Lower leg skin (tissue), 4 donors: ENCODE data around the gene ANXA10. TPM values are rescaled to one million over a fixed set of nuclear protein-coding genes. Genes with fewer than 3 reads are reported as not detected.
"Not testable (repeated sequence)": the region's sequence is repeated elsewhere in the genome, so short reads cannot be mapped to it uniquely, and the experiment has no call there.

ENCODE experiments used
- DNase-seq, 2 donors: peaks; one replicate each; pipeline ENCODE4 v3.0.0-alpha.2; 2019; ENCODE audit warnings: low spot score in 2 of 2
- H3K4me3 ChIP-seq: fragments of 200-600 bp; sonication (generic); 2 replicates; pipeline ENCODE4 v1.5.1; 2017; ENCODE audit warnings: mild to moderate bottlenecking, low read depth; ENCODE audit not compliant: poor library complexity, severe bottlenecking
- CTCF ChIP-seq, 3 donors: fragments of 450-650 bp; IDR thresholded peaks; one replicate each; pipeline ENCODE4 v1.5.1; 2016; ENCODE audit warnings: antibody characterized with exemption in 3 of 3, mild to moderate bottlenecking in 3 of 3, moderate library complexity in 2 of 3
- POLR2A ChIP-seq, 2 donors: fragments of 450-650 bp; IDR thresholded peaks; one replicate each; pipeline ENCODE4 v1.6.1; 2016 to 2017; ENCODE audit warnings: antibody characterized with exemption in 2 of 2, mild to moderate bottlenecking in 1 of 2, moderate library complexity in 1 of 2
- WGBS, 2 donors: methylation state at CpG; one replicate each; pipeline ENCODE4 v1.1.5; 2018; 5-methylcytosine and 5-hydroxymethylcytosine counted together
- intact Hi-C: fragments of 100-400 bp; cut with DNase I; formaldehyde crosslinking; loops from one replicate; pipeline ENCODE4 v1.15.0; 2023; ENCODE audit warnings: low total_unique reads
- total RNA-seq, 4 donors: library from RNA; depleted of rRNA; stranded (reverse); fragments of >200 nt; gene quantifications; one replicate each; pipeline ENCODE4 v1.1.0, GENCODE V29; 2016

ANXA10 gene
- total RNA-seq, 4 donors from 2014 or later, result not detected

GRCh38 chr4:168208957-168209614 is 116.7 kb downstream of the ANXA10 start:
- no peak for DNase-seq
- intact Hi-C loops, result no loop called here

GRCh38 chr4:168212656-168213055 is 120.3 kb downstream of the ANXA10 start:
- DNase-seq, result no peak
- WGBS, 2 donors, result 82 to 90% methylated on average over 3 of the region's 3 CpGs
- no peak overlapping the region for H3K4me3 ChIP-seq
- intact Hi-C loops, result no loop called here
- TF ChIP-seq POLR2A (IDR thresholded peaks at IDR 0.05), result no peak
- no peak for TF ChIP-seq CTCF (IDR thresholded peaks at IDR 0.05)

More at GRCh38 chr4:168208957-168209614, 116.7 kb downstream of the ANXA10 start:
- H3K4me3 ChIP-seq, result no peak overlapping the region
- WGBS, 2 donors, result 92 to 94% methylated on average over 3 of the region's 3 CpGs
- no peak for TF ChIP-seq CTCF (IDR thresholded peaks at IDR 0.05)
- TF ChIP-seq POLR2A (IDR thresholded peaks at IDR 0.05), result no peak

GRCh38 chr4:168213511-168213910 is 121.2 kb downstream of the ANXA10 start:
- intact Hi-C loops, H3K4me3 ChIP-seq, DNase-seq: not testable (repeated sequence)

GRCh38 chr4:168218645-168219044 is 126.3 kb downstream of the ANXA10 start:
- intact Hi-C loops, result no loop called here
- WGBS, 2 donors, result 93 to 96% methylated on average over 1 of the region's 1 CpG
- TF ChIP-seq CTCF (IDR thresholded peaks at IDR 0.05), result no peak
- TF ChIP-seq POLR2A (IDR thresholded peaks at IDR 0.05), result no peak
- no peak for DNase-seq
- no peak overlapping the region for H3K4me3 ChIP-seq

GRCh38 chr4:168220893-168221292 is 128.6 kb downstream of the ANXA10 start:
- H3K4me3 ChIP-seq, result no peak overlapping the region
- DNase-seq, result no peak
- intact Hi-C loops, result no loop called here
- TF ChIP-seq POLR2A (IDR thresholded peaks at IDR 0.05) (no peak), CTCF (IDR thresholded peaks at IDR 0.05) (no peak)

- intact Hi-C loops, result no loop called here
- TF ChIP-seq POLR2A (IDR thresholded peaks at IDR 0.05), result no peak
- 11 to 17% methylated on average over 2 of the region's 2 CpGs for whole genome bisulfite sequencing, 2 donors
- no peak for DNase-seq
- H3K4me3 ChIP-seq, result no peak overlapping the region
Measured at GRCh38 chr4:168221301-168221700, 129.0 kb downstream of the ANXA10 start.

Other genes with a start within 250 kb of the ANXA10 start
- gene DDX60, start 226.2 kb downstream of the ANXA10 start, total RNA-seq, result 10 to 100 TPM in 2 of 4 donors, 1 to 10 TPM in 2; 6.6 to 23.8 (median 10.9) TPM